HepG2 (cell line): ENCODE data around the gene CXADR. TPM values are rescaled to one million over a fixed set of nuclear protein-coding genes. Genes with fewer than 3 reads are reported as not detected.
A peak's percentile ranks its signal among the peaks of the same experiment; 100 is the strongest.

Source experiments
- ARID2 ChIP-seq: sonication (generic); formaldehyde crosslinking; IDR thresholded peaks from 2 replicates; pipeline ENCODE4 v1.8.1; 2022; ENCODE audit warnings: mild to moderate bottlenecking, missing genetic modification reagents, borderline replicate concordance
- ATAD3A ChIP-seq: sonication (generic); formaldehyde crosslinking; IDR thresholded peaks from 2 replicates; pipeline ENCODE4 v1.4.0; 2020; ENCODE audit warnings: missing genetic modification reagents
- CBX2 ChIP-seq, 2 experiments: fragments of 200-600 bp in 1 of 2; sonication (generic); formaldehyde crosslinking in 1 of 2; IDR thresholded peaks; 2 replicates each; pipeline versions ENCODE4 v1.7.0 to v1.8.1; 2018 to 2022; ENCODE audit warnings: low read depth in 2 of 2, low read length in 1 of 2, mild to moderate bottlenecking in 1 of 2, missing genetic modification reagents in 1 of 2
- FOXP1 ChIP-seq, 2 experiments: fragments of 450-650 bp in 1 of 2; IDR thresholded peaks; 2 replicates each; pipeline ENCODE4 v1.6.1; 2017 to 2018; ENCODE audit warnings: antibody characterized with exemption in 1 of 2
- GATA4 ChIP-seq: sonication (generic); IDR thresholded peaks from 2 replicates; pipeline ENCODE4 v1.6.1; 2016; ENCODE audit warnings: antibody characterized with exemption, low read depth, borderline replicate concordance
- GRHL1 ChIP-seq: sonication (generic); formaldehyde crosslinking; conservative IDR thresholded peaks from 2 replicates; pipeline ENCODE4 v1.8.0; 2022; ENCODE audit warnings: missing genetic modification reagents
- HDAC1 ChIP-seq: sonication (generic); formaldehyde crosslinking; IDR thresholded peaks from 2 replicates; pipeline ENCODE4 v1.5.1; 2020; ENCODE audit warnings: mild to moderate bottlenecking, missing genetic modification reagents
- NCOA2 ChIP-seq: sonication (generic); formaldehyde crosslinking; IDR thresholded peaks from 2 replicates; pipeline ENCODE4 v1.8.0; 2022; ENCODE audit warnings: inconsistent platforms
- NR3C1 ChIP-seq: sonication (generic); formaldehyde crosslinking; IDR thresholded peaks from 2 replicates; pipeline ENCODE4 v1.4.0; 2020; ENCODE audit warnings: missing genetic modification reagents
- RARA ChIP-seq: IDR thresholded peaks from 2 replicates; pipeline ENCODE4 v1.6.1; 2016; ENCODE audit warnings: missing genetic modification reagents, missing compliant biosample characterization
- REPIN1 ChIP-seq: sonication (generic); formaldehyde crosslinking; IDR thresholded peaks from 2 replicates; pipeline ENCODE4 v1.8.0; 2022; ENCODE audit warnings: missing genetic modification reagents, low read depth, mild to moderate bottlenecking, borderline replicate concordance
- TCF7 ChIP-seq: sonication (generic); IDR thresholded peaks from 2 replicates; pipeline ENCODE4 v1.6.1; 2016; ENCODE audit warnings: antibody characterized with exemption, low read depth
- ZFY ChIP-seq: sonication (generic); formaldehyde crosslinking; IDR thresholded peaks from 2 replicates; pipeline ENCODE4 v1.4.0; 2020; ENCODE audit warnings: missing genetic modification reagents
- ZNF12 ChIP-seq: sonication (generic); formaldehyde crosslinking; IDR thresholded peaks from 2 replicates; pipeline ENCODE4 v1.5.0; 2020; ENCODE audit warnings: missing genetic modification reagents
- ZNF225 ChIP-seq: sonication (generic); formaldehyde crosslinking; IDR thresholded peaks from 2 replicates; pipeline ENCODE4 v1.4.0; 2020; ENCODE audit warnings: mild to moderate bottlenecking, missing genetic modification reagents
- ZNF547 ChIP-seq: sonication (generic); formaldehyde crosslinking; IDR thresholded peaks from 2 replicates; pipeline ENCODE4 v1.5.1; 2020; ENCODE audit warnings: mild to moderate bottlenecking, missing genetic modification reagents
- ZNF564 ChIP-seq: sonication (generic); formaldehyde crosslinking; IDR thresholded peaks from 2 replicates; pipeline ENCODE4 v1.8.1; 2023; ENCODE audit warnings: mild to moderate bottlenecking, missing genetic modification reagents
- ZNF589 ChIP-seq: sonication (generic); formaldehyde crosslinking; conservative IDR thresholded peaks from 2 replicates; pipeline ENCODE4 v1.8.0; 2022; ENCODE audit warnings: mild to moderate bottlenecking, moderate library complexity, missing genetic modification reagents
- ZNF792 ChIP-seq: IDR thresholded peaks from 2 replicates; pipeline ENCODE4 v1.6.1; 2016
- ZNF83 ChIP-seq: sonication (generic); formaldehyde crosslinking; IDR thresholded peaks from 2 replicates; pipeline ENCODE4 v1.4.0; 2020; ENCODE audit warnings: missing genetic modification reagents, mild to moderate bottlenecking, borderline replicate concordance
- polyA plus RNA-seq, 8 experiments: library from polyadenylated mRNA; depleted of rRNA in 3 of 8; stranded (reverse) in 7 of 8; unstranded in 1 of 8; fragments of >200 nt; fragmentation: Illumina TruSeq in 4 of 8; extraction: Trizol in 4 of 8; gene quantifications; 2 replicates each; pipeline versions ENCODE4 v1.2.1 to v1.2.3, GENCODE V29; 2011 to 2016; ENCODE audit warnings: low read depth in 4 of 8, missing spikeins in 1 of 8, mixed read lengths in 1 of 8; ENCODE audit not compliant: insufficient read depth in 1 of 8
- total RNA-seq, 5 experiments: library from RNA; depleted of rRNA; stranded (reverse); fragments of >200 nt; fragmentation: Illumina TruSeq; extraction: Trizol; gene quantifications; 2 replicates each; pipeline ENCODE4 v1.2.3, GENCODE V29; 2016; ENCODE audit warnings: low read depth in 1 of 5
- TF ChIP-seq, protein P1 (sequence below), 2 experiments: IDR thresholded peaks; 2 replicates each; pipeline ENCODE4 v1.6.1; 2011 to 2012; ENCODE audit warnings: low read length in 2 of 2, borderline replicate concordance in 1 of 2, low read depth in 1 of 2, mild to moderate bottlenecking in 1 of 2, moderate library complexity in 1 of 2
- TF ChIP-seq, protein P2 (sequence below): sonication (generic); formaldehyde crosslinking; IDR thresholded peaks from 2 replicates; pipeline ENCODE4 v1.4.0; 2020; ENCODE audit warnings: missing genetic modification reagents

The CXADR gene
- total and polyA plus RNA-seq, 2 of the 13 experiments (the other 11 are each of a cell fraction or from before 2014, with no cell fraction given), result 86.8 to 110 TPM

DNA sequence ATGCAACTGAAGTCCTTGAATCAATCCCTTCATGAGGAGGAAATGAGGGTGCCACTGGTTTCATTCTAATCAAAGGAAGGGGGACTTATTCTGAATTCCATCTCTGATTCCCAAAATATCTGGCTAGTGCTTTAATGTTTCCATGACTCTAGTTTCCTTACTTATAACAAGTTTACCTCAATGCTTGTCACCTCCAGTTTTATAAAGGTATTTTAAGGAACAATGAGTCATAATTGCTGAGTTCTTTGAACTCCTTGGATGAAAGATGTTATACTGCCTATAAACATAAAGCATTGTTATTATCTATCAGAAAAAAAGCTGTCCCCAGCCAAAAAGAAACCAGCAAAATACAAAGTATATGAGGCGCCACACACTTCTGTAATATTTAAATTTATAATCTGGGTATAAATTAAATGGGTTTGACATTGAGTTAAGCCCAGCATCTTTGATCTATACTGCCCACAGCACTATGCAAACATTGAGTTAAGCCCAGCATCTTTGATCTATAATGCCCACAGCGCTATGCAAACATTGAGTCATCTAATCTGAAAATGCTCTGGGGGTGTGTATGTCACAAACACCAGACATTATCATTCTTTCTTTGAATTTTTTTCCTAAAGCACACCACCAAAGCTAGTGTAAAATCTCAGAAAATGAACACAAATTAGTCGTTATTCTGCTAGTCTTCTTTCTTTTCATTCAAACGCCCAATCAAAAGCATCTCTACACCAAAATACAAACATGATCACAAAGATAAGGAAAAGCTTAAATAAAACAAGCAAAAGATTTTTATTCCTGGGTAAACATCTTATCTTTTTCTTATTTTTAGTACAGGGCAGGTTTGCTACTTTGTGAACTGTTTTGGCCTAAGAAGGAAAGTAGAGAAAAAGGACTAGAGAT lies 11.5 kb upstream of the CXADR start (continued):
- TF ChIP-seq REPIN1 (CRISPR knock-in tag) (peak; percentile 39; the same call in 1 of the 2 replicates), HDAC1 (CRISPR knock-in tag) (peak; percentile 71), GATA4 (peak; percentile 95), NCOA2 (CRISPR knock-in tag) (peak; percentile 98), ARID2 (CRISPR knock-in tag) (no peak), TCF7 (peak; percentile 100), ZNF792 (CRISPR knock-in tag) (peak; percentile 50; the same call in 1 of the 2 replicates), ZNF12 (CRISPR knock-in tag) (0 out of 2 replicates have a peak, but pooled peaks have one; percentile 44), ATAD3A (no peak), FOXP1 (IDR thresholded peaks at IDR 0.05) (peak; percentile 51), FOXP1 (CRISPR knock-in tag; IDR thresholded peaks at IDR 0.05) (peak; percentile 92), ZNF564 (no peak), GRHL1 (CRISPR knock-in tag) (no peak), CBX2 (IDR thresholded peaks at IDR 0.05; ENCODE audit: low read depth, low read length) (no peak), CBX2 (CRISPR knock-in tag; IDR thresholded peaks at IDR 0.05; ENCODE audit: low read depth) (no peak), ZFY (no peak), ZNF547 (no peak), ZNF589 (CRISPR knock-in tag) (no peak), ZNF225 (CRISPR knock-in tag) (no peak), NR3C1 (CRISPR knock-in tag) (no peak), RARA (CRISPR knock-in tag) (peak; percentile 85), ZNF83 (CRISPR knock-in tag) (no peak)
- TF ChIP-seq, protein P1, sequence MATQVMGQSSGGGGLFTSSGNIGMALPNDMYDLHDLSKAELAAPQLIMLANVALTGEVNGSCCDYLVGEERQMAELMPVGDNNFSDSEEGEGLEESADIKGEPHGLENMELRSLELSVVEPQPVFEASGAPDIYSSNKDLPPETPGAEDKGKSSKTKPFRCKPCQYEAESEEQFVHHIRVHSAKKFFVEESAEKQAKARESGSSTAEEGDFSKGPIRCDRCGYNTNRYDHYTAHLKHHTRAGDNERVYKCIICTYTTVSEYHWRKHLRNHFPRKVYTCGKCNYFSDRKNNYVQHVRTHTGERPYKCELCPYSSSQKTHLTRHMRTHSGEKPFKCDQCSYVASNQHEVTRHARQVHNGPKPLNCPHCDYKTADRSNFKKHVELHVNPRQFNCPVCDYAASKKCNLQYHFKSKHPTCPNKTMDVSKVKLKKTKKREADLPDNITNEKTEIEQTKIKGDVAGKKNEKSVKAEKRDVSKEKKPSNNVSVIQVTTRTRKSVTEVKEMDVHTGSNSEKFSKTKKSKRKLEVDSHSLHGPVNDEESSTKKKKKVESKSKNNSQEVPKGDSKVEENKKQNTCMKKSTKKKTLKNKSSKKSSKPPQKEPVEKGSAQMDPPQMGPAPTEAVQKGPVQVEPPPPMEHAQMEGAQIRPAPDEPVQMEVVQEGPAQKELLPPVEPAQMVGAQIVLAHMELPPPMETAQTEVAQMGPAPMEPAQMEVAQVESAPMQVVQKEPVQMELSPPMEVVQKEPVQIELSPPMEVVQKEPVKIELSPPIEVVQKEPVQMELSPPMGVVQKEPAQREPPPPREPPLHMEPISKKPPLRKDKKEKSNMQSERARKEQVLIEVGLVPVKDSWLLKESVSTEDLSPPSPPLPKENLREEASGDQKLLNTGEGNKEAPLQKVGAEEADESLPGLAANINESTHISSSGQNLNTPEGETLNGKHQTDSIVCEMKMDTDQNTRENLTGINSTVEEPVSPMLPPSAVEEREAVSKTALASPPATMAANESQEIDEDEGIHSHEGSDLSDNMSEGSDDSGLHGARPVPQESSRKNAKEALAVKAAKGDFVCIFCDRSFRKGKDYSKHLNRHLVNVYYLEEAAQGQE (IDR thresholded peaks at IDR 0.05; ENCODE audit: borderline replicate concordance in 1 of 2, low read depth in 1 of 2, low read length in 2 of 2), result 0 out of 4 replicates have a peak, but pooled peaks of 1 of the 2 experiments have one; percentile 44
- TF ChIP-seq, protein P2, sequence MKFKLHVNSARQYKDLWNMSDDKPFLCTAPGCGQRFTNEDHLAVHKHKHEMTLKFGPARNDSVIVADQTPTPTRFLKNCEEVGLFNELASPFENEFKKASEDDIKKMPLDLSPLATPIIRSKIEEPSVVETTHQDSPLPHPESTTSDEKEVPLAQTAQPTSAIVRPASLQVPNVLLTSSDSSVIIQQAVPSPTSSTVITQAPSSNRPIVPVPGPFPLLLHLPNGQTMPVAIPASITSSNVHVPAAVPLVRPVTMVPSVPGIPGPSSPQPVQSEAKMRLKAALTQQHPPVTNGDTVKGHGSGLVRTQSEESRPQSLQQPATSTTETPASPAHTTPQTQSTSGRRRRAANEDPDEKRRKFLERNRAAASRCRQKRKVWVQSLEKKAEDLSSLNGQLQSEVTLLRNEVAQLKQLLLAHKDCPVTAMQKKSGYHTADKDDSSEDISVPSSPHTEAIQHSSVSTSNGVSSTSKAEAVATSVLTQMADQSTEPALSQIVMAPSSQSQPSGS (CRISPR knock-in tag), result peak; percentile 96
